VCaP (cell line): ENCODE data around the gene PRDM15.

Source experiments
- H3K27ac ChIP-seq: fragments of 450-650 bp; 2 replicates; pipeline ENCODE4 v1.5.1; 2017
- TF ChIP-seq, protein P1 (sequence below): fragments of 450-650 bp; conservative IDR thresholded peaks from 2 replicates; pipeline ENCODE4 v1.5.1; 2017; ENCODE audit warnings: mild to moderate bottlenecking, moderate library complexity

The PRDM15 gene

DNA sequence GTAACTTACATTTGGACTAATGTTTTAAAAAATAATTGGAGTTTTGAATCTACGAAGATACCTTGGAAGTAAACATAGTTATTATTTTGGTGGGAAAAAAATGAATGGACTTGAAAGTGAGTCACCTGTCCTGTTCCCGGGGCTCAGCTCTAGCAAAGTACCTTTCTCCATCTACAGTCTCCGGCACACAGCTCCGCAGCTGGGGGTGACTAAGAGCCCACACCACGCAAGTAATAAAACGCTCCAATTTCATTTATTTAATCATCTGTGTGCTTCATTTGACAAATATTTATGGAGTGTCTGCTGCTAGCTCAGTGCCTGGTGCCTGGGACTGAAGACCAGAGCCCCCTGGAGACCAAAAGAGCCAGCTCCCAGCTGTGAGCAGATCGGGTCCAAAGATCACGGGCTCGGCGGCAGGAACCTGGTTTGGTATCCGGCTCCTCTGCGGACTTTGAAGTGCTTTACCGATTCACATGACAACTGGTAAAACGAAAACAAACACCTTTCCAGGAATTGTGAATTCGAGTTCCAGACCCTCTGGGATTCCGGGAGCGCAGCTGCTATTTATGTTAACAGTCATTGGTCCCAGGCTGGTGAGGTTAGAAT lies 110.6 kb downstream of the PRDM15 start:
- peak overlapping the region; percentile 92 for H3K27ac ChIP-seq
- TF ChIP-seq, protein P1, sequence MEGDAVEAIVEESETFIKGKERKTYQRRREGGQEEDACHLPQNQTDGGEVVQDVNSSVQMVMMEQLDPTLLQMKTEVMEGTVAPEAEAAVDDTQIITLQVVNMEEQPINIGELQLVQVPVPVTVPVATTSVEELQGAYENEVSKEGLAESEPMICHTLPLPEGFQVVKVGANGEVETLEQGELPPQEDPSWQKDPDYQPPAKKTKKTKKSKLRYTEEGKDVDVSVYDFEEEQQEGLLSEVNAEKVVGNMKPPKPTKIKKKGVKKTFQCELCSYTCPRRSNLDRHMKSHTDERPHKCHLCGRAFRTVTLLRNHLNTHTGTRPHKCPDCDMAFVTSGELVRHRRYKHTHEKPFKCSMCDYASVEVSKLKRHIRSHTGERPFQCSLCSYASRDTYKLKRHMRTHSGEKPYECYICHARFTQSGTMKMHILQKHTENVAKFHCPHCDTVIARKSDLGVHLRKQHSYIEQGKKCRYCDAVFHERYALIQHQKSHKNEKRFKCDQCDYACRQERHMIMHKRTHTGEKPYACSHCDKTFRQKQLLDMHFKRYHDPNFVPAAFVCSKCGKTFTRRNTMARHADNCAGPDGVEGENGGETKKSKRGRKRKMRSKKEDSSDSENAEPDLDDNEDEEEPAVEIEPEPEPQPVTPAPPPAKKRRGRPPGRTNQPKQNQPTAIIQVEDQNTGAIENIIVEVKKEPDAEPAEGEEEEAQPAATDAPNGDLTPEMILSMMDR: peak; percentile 79

- H3K27ac ChIP-seq: peak overlapping the region; percentile 92
- TF ChIP-seq, protein P1: no peak
These were observed 111.3 kb downstream of the PRDM15 start for GRCh38 chr21:41767606-41768436.

- TF ChIP-seq, protein P1: 0 out of 2 replicates have a peak, but pooled peaks have one; percentile 11
- peak within 1 kb of the TSS; percentile 92 for H3K27ac ChIP-seq
These were observed 112.1 kb downstream of the PRDM15 start, which contains the start of gene RIPK4 for GRCh38 chr21:41766883-41767605. TSS of gene RIPK4 (minus strand) at chr21:41767052. CDS start at chr21:41767041, 11 bp downstream.

GRCh38 chr21:41765973-41766882 lies 112.9 kb downstream of the PRDM15 start:
- H3K27ac ChIP-seq: peak overlapping the region; percentile 92
- TF ChIP-seq, protein P1: no peak

DNA sequence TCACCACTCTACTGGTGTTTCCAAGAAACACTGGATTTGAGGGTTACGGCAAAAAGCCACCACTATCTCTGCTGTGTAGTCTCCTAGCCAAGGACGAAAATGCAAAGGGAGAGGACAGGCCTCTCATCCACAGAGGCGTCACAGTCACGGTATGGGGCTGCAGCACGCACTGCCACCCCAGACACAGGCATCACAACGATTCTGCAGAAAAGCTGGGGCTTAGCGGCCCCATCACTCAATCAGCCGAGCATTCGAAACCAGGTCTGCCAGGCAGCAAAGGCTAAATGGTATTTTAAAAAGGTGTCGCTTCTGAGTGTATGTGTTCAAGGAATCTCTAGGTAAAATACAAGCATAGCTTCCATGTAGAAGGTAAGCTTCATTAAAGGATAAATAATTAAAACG lies 113.7 kb downstream of the PRDM15 start:
- TF ChIP-seq, protein P1: no peak
- H3K27ac ChIP-seq: peak overlapping the region; percentile 92

DNA sequence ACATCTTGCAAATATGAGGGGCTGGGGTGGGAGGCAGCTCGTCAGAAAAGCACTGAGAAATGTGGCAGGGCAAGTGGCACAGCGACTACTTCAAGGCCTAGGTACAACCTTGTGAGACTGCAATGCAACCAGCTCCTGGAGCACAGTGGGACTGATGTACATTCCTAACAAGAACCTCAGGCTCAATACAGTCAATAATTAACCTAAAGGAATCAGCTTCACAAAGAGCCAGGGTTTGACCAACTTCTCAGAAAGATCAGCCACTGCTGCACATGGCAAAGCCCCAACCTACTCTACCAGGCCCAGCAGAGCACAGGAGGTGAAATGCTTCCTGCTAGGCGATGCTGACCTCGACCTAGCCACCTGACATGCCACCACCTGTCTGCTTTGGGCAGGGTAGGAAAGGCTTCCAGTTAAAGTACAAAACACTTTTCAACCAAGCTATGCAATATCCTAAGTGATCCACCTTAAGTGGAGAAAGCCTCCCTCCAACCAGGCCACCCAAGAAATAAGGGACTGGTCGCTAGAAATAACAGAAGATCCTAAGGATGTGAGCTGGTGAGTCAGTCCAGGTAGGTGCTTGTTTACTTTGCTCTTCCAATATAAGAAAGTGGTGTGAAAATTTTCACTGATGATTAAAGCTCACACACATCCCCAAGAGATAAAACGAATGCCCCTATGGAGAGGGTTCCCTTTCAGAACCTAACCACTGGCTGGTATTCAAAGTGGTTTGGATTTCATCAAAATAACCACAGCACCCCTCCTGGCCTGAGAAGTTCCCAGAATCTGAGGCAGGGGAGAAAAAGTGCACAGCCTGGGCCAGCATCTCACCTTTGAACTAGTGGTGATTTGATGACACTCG lies 114.4 kb downstream of the PRDM15 start:
- H3K27ac ChIP-seq: peak overlapping the region; percentile 92
- TF ChIP-seq, protein P1: no peak
